ENCODE results near the gene IL36RN. TPM values are rescaled to one million over a fixed set of nuclear protein-coding genes. Genes with fewer than 3 reads are reported as not detected.

The IL36RN gene
- total and polyA plus RNA-seq, 2 experiments from 2014 or later: not detected

- Histone ChIP-seq H3K9me3 (ENCODE audit: low read depth) (no peaks in the 10 kb centered on the region), H3K4me3 (no peak overlapping the region), H3K27me3 (no peaks in the 10 kb centered on the region), H3K27ac (no peak overlapping the region), H3K36me3 (no peaks in the 10 kb centered on the region), H3K4me1 (ENCODE audit: low read depth) (no peaks in the 10 kb centered on the region)
- no peak for DNase-seq (ENCODE audit: low read depth in 1 of 2, low spot score in 1 of 2)
- TF ChIP-seq CTCF (IDR thresholded peaks at IDR 0.05; ENCODE audit: low read depth, low read length): no peak
Observed at GRCh38 chr2:113036763-113037162, 22.2 kb upstream of the IL36RN start.

DNA sequence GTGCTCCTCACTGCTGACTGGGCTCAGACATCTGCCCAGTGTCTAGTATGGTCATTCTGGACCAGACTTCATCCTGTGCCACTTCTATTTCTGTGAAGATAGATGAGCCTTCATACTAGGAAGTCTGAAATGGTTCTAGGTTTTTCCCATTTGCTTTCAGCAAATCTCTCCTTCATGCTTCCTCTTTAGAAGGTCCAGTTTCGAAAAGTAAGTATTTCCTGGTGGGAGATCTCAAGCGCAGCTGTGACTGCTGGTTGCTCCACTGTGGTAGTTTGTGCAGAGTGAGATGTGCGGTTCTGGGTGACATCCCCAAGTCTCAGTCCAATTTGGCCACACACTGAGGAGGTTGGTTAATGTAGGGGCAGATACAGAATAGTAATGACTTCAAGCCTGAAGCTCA is 20.7 kb upstream of the IL36RN start:
- H3K27me3 ChIP-seq: no peaks in the 10 kb centered on the region
- DNase-seq (ENCODE audit: low read depth in 1 of 2, low spot score in 1 of 2): no peak
- H3K36me3 ChIP-seq: no peaks in the 10 kb centered on the region
- no peaks in the 10 kb centered on the region for H3K4me1 ChIP-seq (ENCODE audit: low read depth)
- no peak overlapping the region for H3K4me3 ChIP-seq
- TF ChIP-seq CTCF (IDR thresholded peaks at IDR 0.05; ENCODE audit: low read depth, low read length): no peak
- no peak overlapping the region for H3K27ac ChIP-seq
- no peaks in the 10 kb centered on the region for H3K9me3 ChIP-seq (ENCODE audit: low read depth)

DNA sequence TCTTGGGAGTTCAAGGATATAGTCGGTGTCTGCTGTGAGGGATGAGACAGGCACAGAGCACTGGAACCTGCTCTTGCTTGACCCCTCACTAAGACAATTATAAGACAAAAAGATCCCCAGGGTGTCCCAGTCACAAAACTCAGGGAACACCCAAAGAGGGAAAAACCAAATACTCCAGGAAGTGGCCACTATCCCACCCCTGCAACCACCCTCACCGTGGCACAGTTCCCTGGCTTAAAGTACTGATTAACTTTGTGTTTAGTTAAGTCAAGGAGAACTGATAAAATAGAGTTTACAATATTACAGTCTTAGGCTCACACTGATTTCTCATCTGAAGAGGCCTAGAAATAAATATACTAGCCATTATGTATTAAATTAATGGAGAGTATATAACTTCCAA is 19.8 kb upstream of the IL36RN start:
- no peaks in the 10 kb centered on the region for H3K9me3 ChIP-seq (ENCODE audit: low read depth)
- no peaks in the 10 kb centered on the region for H3K27me3 ChIP-seq
- no peak overlapping the region for H3K4me3 ChIP-seq
- no peaks in the 10 kb centered on the region for H3K4me1 ChIP-seq (ENCODE audit: low read depth)
- H3K27ac ChIP-seq: no peak overlapping the region
- no peak for DNase-seq (ENCODE audit: low read depth in 1 of 2, low spot score in 1 of 2)
- no peak for TF ChIP-seq CTCF (IDR thresholded peaks at IDR 0.05; ENCODE audit: low read depth, low read length)
- no peaks in the 10 kb centered on the region for H3K36me3 ChIP-seq

DNA sequence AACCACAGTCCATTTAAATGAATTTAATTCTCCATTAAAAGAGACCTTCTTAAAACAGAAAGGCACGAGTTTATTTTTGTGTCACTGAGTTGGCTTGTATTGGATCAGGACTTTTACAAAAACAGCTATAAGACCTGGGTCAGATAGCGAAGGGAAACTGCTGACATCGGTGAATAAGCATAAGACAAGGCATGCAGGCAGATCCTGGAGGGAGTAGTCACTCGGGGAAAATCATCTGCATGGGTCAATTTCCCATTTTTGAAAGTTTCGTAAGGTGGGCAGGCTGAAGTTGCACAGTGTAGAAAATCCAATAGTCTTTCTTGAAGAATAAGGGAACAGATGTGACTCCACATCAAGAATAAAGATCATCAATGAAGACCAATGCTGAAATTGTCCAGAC is 19.3 kb upstream of the IL36RN start:
- TF ChIP-seq CTCF (IDR thresholded peaks at IDR 0.05; ENCODE audit: low read depth, low read length): no peak

DNA sequence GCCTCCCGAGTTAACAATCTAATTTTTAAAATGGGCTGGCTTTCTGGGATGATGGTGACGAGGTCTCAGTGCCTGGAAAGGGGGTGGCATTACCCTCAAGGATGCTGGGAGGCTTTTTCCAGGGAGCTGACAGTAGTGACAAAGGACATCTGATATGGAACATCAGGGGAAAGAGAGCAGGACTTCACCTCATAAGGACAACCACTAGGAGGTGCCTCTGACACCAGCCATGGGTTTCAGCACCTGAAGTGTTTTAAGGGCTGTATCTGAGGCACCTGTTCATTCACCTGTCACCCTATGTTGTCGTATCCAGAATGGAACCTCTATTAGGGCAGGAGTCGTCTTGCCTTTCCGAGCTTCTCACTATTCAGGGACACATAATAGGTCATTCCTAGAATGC is 17.1 kb upstream of the IL36RN start:
- H3K4me1 ChIP-seq (ENCODE audit: low read depth): no peaks in the 10 kb centered on the region
- no peaks in the 10 kb centered on the region for H3K9me3 ChIP-seq (ENCODE audit: low read depth)
- H3K27me3 ChIP-seq: no peaks in the 10 kb centered on the region
- H3K27ac ChIP-seq: no peak overlapping the region
- TF ChIP-seq CTCF (IDR thresholded peaks at IDR 0.05; ENCODE audit: low read depth, low read length): no peak
- H3K4me3 ChIP-seq: no peak overlapping the region
- no peak for DNase-seq (ENCODE audit: low read depth in 1 of 2, low spot score in 1 of 2)
- no peaks in the 10 kb centered on the region for H3K36me3 ChIP-seq

More for the DNA sequence above, 19.3 kb upstream of the IL36RN start:
- H3K36me3 ChIP-seq: no peaks in the 10 kb centered on the region
- no peak overlapping the region for H3K27ac ChIP-seq
- H3K9me3 ChIP-seq (ENCODE audit: low read depth): no peaks in the 10 kb centered on the region
- H3K4me3 ChIP-seq: no peak overlapping the region
- H3K27me3 ChIP-seq: no peaks in the 10 kb centered on the region
- no peaks in the 10 kb centered on the region for H3K4me1 ChIP-seq (ENCODE audit: low read depth)
- no peak for DNase-seq (ENCODE audit: low read depth in 1 of 2, low spot score in 1 of 2)

- no peaks in the 10 kb centered on the region for H3K4me1 ChIP-seq (ENCODE audit: low read depth)
- H3K36me3 ChIP-seq: no peaks in the 10 kb centered on the region
- no peaks in the 10 kb centered on the region for H3K27me3 ChIP-seq
- H3K4me3 ChIP-seq: no peak overlapping the region
- TF ChIP-seq CTCF (IDR thresholded peaks at IDR 0.05; ENCODE audit: low read depth, low read length): no peak
- no peak for DNase-seq (ENCODE audit: low read depth in 1 of 2, low spot score in 1 of 2)
- no peak overlapping the region for H3K27ac ChIP-seq
- peaks cover 3% of the 10 kb centered on the region for H3K9me3 ChIP-seq (ENCODE audit: low read depth)
Observed at GRCh38 chr2:113046465-113046864, 12.5 kb upstream of the IL36RN start.

All from cardiac muscle cell (in vitro differentiated cells and primary cell).